HG03565 (cell line): ENCODE measurements around the gene AGFG2.
A peak's percentile ranks its signal among the peaks of the same experiment; 100 is the strongest.

ENCODE experiments used
- ATAC-seq: cut with Tn5 transposase; IDR thresholded peaks from one replicate; pipeline ENCODE4 v1.9.1; 2021; ENCODE audit warnings: mild to moderate bottlenecking, moderate library complexity; ENCODE audit not compliant: unreplicated experiment

AGFG2 gene

GRCh38 chr7:100583132-100584053, 44.4 kb downstream of the AGFG2 start:
- no peak for ATAC-seq

GRCh38 chr7:100584054-100584682, 45.2 kb downstream of the AGFG2 start:
- no peak for ATAC-seq

- ATAC-seq, result no peak
Measured at GRCh38 chr7:100584683-100585510, 45.9 kb downstream of the AGFG2 start.

- peak; percentile 13 for ATAC-seq
Measured at GRCh38 chr7:100585511-100586265, 46.7 kb downstream of the AGFG2 start, which contains the start of gene LRCH4. TSS of gene LRCH4 (minus strand) at chr7:100586129. CDS start at chr7:100586100, 29 bp downstream.

GRCh38 chr7:100586266-100587025, 47.4 kb downstream of the AGFG2 start, which contains the start of gene FBXO24:
TSS of gene FBXO24 (plus strand) at chr7:100586328. CDS start at chr7:100586626, 298 bp downstream.
- ATAC-seq, result peak; percentile 82

- ATAC-seq, result no peak
Measured at GRCh38 chr7:100588438-100588837, 49.4 kb downstream of the AGFG2 start.

GRCh38 chr7:100589341-100589947, 50.4 kb downstream of the AGFG2 start:
- ATAC-seq, result no peak

GRCh38 chr7:100590077-100590737, 51.2 kb downstream of the AGFG2 start:
- no peak for ATAC-seq

- no peak for ATAC-seq
Measured at GRCh38 chr7:100591596-100591995, 52.6 kb downstream of the AGFG2 start.

- ATAC-seq, result no peak
Measured at GRCh38 chr7:100595188-100595587, 56.2 kb downstream of the AGFG2 start.

GRCh38 chr7:100598425-100598824, 59.4 kb downstream of the AGFG2 start:
- no peak for ATAC-seq

- ATAC-seq, result no peak
Measured at GRCh38 chr7:100599911-100600729, 61.1 kb downstream of the AGFG2 start.

GRCh38 chr7:100600730-100601038, 61.7 kb downstream of the AGFG2 start:
- no peak for ATAC-seq

GRCh38 chr7:100602889-100603725, 64.1 kb downstream of the AGFG2 start:
- no peak for ATAC-seq

GRCh38 chr7:100603726-100604027, 64.7 kb downstream of the AGFG2 start:
- no peak for ATAC-seq

GRCh38 chr7:100604028-100604975, 65.3 kb downstream of the AGFG2 start:
- ATAC-seq, result no peak
